ENCODE results near the gene RNF112. TPM values are rescaled to one million over a fixed set of nuclear protein-coding genes. Genes with fewer than 3 reads are reported as not detected.
A peak's percentile ranks its signal among the peaks of the same experiment; 100 is the strongest.

Gene RNF112
- total RNA-seq, 2 experiments from 2014 or later, result 1.4 to 1.5 TPM

- H3K27ac ChIP-seq (ENCODE audit: low read depth in 1 of 2, low read length in 2 of 2), result no peak overlapping the region
- Mint-ChIP-seq H3K27ac (no peak overlapping the region), H3K27me3 (no peaks in the 10 kb centered on the region), H3K9me3 (no peaks in the 10 kb centered on the region), H3K4me3 (no peak overlapping the region), H3K4me1 (ENCODE audit: low read depth) (peaks cover 12% of the 10 kb centered on the region), H3K36me3 (ENCODE audit: low read depth) (no peaks in the 10 kb centered on the region)
- peaks cover 6% of the 10 kb centered on the region for H3K4me1 ChIP-seq (ENCODE audit: insufficient read depth, low read length)
- intact Hi-C loops (cut with DNase I, micrococcal nuclease), result no loop called here
- ChIA-PET POLR2A (interaction anchor here (1.0 kb wide), 1 partner anchor 41 kb away, joined by 3 read pairs; no protein-coding TSS in a partner anchor), CTCF (no interaction called here)
- peaks cover 0 to 2% of the 10 kb centered on the region in 2 experiments for H3K27me3 ChIP-seq (ENCODE audit: control insufficient read depth in 1 of 2, insufficient read depth in 2 of 2, low read length in 2 of 2)
- no peaks in the 10 kb centered on the region for H3K36me3 ChIP-seq (ENCODE audit: insufficient read depth, low read length)
- H3K4me3 ChIP-seq (ENCODE audit: low read length), result no peak overlapping the region
- TF ChIP-seq, protein P1, sequence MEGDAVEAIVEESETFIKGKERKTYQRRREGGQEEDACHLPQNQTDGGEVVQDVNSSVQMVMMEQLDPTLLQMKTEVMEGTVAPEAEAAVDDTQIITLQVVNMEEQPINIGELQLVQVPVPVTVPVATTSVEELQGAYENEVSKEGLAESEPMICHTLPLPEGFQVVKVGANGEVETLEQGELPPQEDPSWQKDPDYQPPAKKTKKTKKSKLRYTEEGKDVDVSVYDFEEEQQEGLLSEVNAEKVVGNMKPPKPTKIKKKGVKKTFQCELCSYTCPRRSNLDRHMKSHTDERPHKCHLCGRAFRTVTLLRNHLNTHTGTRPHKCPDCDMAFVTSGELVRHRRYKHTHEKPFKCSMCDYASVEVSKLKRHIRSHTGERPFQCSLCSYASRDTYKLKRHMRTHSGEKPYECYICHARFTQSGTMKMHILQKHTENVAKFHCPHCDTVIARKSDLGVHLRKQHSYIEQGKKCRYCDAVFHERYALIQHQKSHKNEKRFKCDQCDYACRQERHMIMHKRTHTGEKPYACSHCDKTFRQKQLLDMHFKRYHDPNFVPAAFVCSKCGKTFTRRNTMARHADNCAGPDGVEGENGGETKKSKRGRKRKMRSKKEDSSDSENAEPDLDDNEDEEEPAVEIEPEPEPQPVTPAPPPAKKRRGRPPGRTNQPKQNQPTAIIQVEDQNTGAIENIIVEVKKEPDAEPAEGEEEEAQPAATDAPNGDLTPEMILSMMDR (IDR thresholded peaks at IDR 0.05), result no peak
- ATAC-seq (ENCODE audit: poor library complexity), result peak; percentile 58
- peak in 3 of 14 experiments; percentile 15 to 63 (median 41) for DNase-seq
- no peaks in the 10 kb centered on the region for H3K9me3 ChIP-seq (ENCODE audit: control insufficient read depth in 1 of 2, insufficient read depth in 1 of 2, low read length in 2 of 2)
These were observed 7.4 kb downstream of the RNF112 start for GRCh38 chr17:19418251-19418992.

GRCh38 chr17:19421219-19421618, 10.2 kb downstream of the RNF112 start:
- no peaks in the 10 kb centered on the region for H3K9me3 Mint-ChIP-seq
- H3K9me3 ChIP-seq (ENCODE audit: control insufficient read depth in 1 of 2, insufficient read depth in 1 of 2, low read length in 2 of 2), result no peaks in the 10 kb centered on the region
- peaks cover 1% of the 10 kb centered on the region for H3K27me3 Mint-ChIP-seq
- intact Hi-C loops (cut with DNase I, micrococcal nuclease), result no loop called here
- no peak overlapping the region for H3K27ac Mint-ChIP-seq
- no peaks in the 10 kb centered on the region for H3K27me3 ChIP-seq (ENCODE audit: control insufficient read depth in 1 of 2, insufficient read depth in 2 of 2, low read length in 2 of 2)
- no peak overlapping the region for H3K4me3 ChIP-seq (ENCODE audit: low read length)
- ATAC-seq (ENCODE audit: poor library complexity) (no peak), DNase-seq (no peak)
- ChIA-PET POLR2A (no interaction called here), CTCF (no interaction called here)
- H3K4me3 Mint-ChIP-seq, result no peak overlapping the region
- TF ChIP-seq, protein P1 (IDR thresholded peaks at IDR 0.05), result no peak
- H3K4me1 Mint-ChIP-seq (ENCODE audit: low read depth), result peaks cover 12% of the 10 kb centered on the region
- H3K36me3 ChIP-seq (ENCODE audit: insufficient read depth, low read length), result no peaks in the 10 kb centered on the region
- peaks cover 6% of the 10 kb centered on the region for H3K4me1 ChIP-seq (ENCODE audit: insufficient read depth, low read length)
- no peak overlapping the region for H3K27ac ChIP-seq (ENCODE audit: low read depth in 1 of 2, low read length in 2 of 2)
- H3K36me3 Mint-ChIP-seq (ENCODE audit: low read depth), result no peaks in the 10 kb centered on the region

GRCh38 chr17:19421926-19422325, 10.9 kb downstream of the RNF112 start:
- Mint-ChIP-seq H3K27ac (no peak overlapping the region), H3K9me3 (no peaks in the 10 kb centered on the region), H3K4me3 (no peak overlapping the region), H3K27me3 (peaks cover 5% of the 10 kb centered on the region), H3K36me3 (ENCODE audit: low read depth) (no peaks in the 10 kb centered on the region), H3K4me1 (ENCODE audit: low read depth) (peaks cover 12% of the 10 kb centered on the region)
- ATAC-seq (ENCODE audit: poor library complexity) (no peak), DNase-seq (no peak)
- Histone ChIP-seq H3K27ac (ENCODE audit: low read depth in 1 of 2, low read length in 2 of 2) (no peak overlapping the region), H3K4me3 (ENCODE audit: low read length) (no peak overlapping the region), H3K4me1 (ENCODE audit: insufficient read depth, low read length) (peaks cover 6% of the 10 kb centered on the region), H3K27me3 (ENCODE audit: control insufficient read depth in 1 of 2, insufficient read depth in 2 of 2, low read length in 2 of 2) (no peaks in the 10 kb centered on the region), H3K9me3 (ENCODE audit: control insufficient read depth in 1 of 2, insufficient read depth in 1 of 2, low read length in 2 of 2) (no peaks in the 10 kb centered on the region), H3K36me3 (ENCODE audit: insufficient read depth, low read length) (no peaks in the 10 kb centered on the region)
- intact Hi-C loops (cut with DNase I, micrococcal nuclease), result no loop called here
- POLR2A ChIA-PET, result no interaction called here
- CTCF ChIA-PET, result no interaction called here
- TF ChIP-seq, protein P1 (IDR thresholded peaks at IDR 0.05), result no peak
